Muscle layer of colon (tissue), 2 donors: Measurements from ENCODE around the gene SLC17A3.

Source experiments
- H3K27ac ChIP-seq: one replicate; pipeline ENCODE4 v1.7.0; 2013; ENCODE audit warnings: low read depth, mild to moderate bottlenecking, low read length, moderate library complexity
- H3K27me3 ChIP-seq, 2 donors: one replicate each; pipeline ENCODE4 v1.7.0; 2013; ENCODE audit warnings: low read length in 2 of 2, mild to moderate bottlenecking in 2 of 2; ENCODE audit not compliant: insufficient read depth in 2 of 2, control insufficient read depth in 1 of 2
- H3K36me3 ChIP-seq: one replicate; pipeline ENCODE4 v1.7.0; 2013; ENCODE audit warnings: mild to moderate bottlenecking, low read length; ENCODE audit not compliant: insufficient read depth
- H3K4me1 ChIP-seq: one replicate; pipeline ENCODE4 v1.7.0; 2013; ENCODE audit warnings: mild to moderate bottlenecking, low read length; ENCODE audit not compliant: insufficient read depth
- H3K4me3 ChIP-seq, 2 donors: one replicate each; pipeline ENCODE4 v1.7.0; 2013; ENCODE audit warnings: low read length in 2 of 2, low read depth in 1 of 2, mild to moderate bottlenecking in 1 of 2, moderate library complexity in 1 of 2
- H3K9ac ChIP-seq: one replicate; pipeline ENCODE4 v1.7.0; 2013; ENCODE audit warnings: low read length
- H3K9me3 ChIP-seq: one replicate; pipeline ENCODE4 v1.7.0; 2013; ENCODE audit warnings: mild to moderate bottlenecking, low read length
- donor health status: abdominal sarcoma.
- donor health status: Adenocarcinoma of cecum.

The SLC17A3 gene

DNA sequence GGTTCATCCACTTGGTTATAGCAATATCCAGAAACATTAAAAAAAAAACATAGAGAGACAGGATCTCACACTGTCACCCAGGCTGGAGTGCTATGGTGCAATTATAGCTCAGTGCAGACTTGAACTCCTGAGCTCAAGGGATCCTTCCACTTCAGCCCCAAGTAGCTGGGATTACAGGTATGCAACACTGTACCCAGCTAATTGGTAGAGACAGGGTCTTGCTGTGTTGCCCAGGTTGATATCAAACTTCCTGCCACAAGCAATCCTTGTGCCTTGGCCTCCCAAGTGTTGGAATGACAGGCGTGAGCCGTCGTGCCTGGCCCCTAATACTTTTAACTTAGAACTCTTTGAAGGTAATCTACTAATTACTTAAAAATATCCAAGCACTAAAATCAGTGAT is 41.4 kb downstream of the SLC17A3 start:
- H3K9ac ChIP-seq = no peak overlapping the region
- H3K4me1 ChIP-seq = no peaks in the 10 kb centered on the region
- H3K9me3 ChIP-seq = no peaks in the 10 kb centered on the region
- H3K36me3 ChIP-seq = no peaks in the 10 kb centered on the region
- no peak overlapping the region for H3K27ac ChIP-seq
- H3K4me3 ChIP-seq = no peak overlapping the region
- H3K27me3 ChIP-seq = no peaks in the 10 kb centered on the region

DNA sequence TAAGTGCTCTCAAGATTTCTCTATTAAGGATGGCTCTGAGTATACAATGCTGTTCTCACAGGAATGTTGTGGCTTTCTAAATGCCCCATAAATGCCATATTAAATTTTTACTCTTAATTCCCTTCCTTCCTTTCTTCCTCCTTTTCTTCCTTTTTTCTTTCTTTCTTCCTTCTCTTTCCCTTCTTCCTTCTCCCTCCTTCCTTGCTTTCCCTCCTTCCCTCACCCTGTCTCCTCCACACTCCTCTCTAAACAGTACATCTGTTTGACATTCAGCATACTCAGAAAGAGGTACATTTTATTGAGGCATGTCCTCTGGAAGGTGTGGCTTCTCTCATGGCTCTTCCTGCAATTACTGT is 41.8 kb downstream of the SLC17A3 start:
- H3K9me3 ChIP-seq = no peaks in the 10 kb centered on the region
- H3K9ac ChIP-seq = no peak overlapping the region
- H3K4me1 ChIP-seq = no peaks in the 10 kb centered on the region
- H3K27me3 ChIP-seq = no peaks in the 10 kb centered on the region
- H3K36me3 ChIP-seq = no peaks in the 10 kb centered on the region
- H3K4me3 ChIP-seq = no peak overlapping the region
- no peak overlapping the region for H3K27ac ChIP-seq

DNA sequence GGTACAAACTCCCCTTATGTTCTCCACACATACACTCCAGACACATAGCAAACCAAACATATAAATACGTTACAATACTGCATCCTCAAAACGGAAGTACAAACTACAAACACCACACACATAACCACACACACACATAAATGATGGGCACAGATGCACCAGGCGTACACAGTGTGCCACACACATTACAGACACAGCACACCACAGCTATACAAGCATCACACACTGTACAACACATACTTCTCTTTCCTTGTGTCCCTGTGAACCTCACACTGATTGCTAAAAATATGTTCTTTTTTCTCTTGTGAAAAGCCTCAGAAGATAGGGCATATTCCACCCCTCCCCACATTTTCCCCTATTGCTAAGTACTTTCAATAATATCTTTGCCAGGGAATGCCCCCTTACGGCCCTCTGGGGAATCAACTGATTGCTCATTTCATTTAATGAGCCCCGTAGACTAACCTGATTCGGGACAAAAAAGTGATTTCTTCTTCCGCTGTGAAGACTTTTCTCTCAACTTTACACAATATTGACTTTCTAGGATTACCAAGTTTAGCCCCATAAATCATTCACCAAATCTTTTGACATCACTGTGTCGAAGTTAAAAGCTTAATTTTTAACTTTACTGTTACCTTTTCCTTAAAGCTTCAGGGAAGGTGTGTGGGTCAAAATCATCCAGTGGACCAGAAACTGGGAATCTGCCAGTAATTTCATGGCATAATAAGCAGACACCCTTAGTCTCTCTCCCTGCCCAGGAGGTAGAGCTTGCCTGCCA is 42.3 kb downstream of the SLC17A3 start, which contains the start of gene SLC17A1:
Gene SLC17A1, minus strand, starts transcription at position 521 of the 775 bp plus-strand sequence. CDS start 1,495 bp downstream, outside the sequence.
- Histone ChIP-seq H3K9me3 (no peaks in the 10 kb centered on the region), H3K27me3 (no peaks in the 10 kb centered on the region), H3K9ac (no peak within 1 kb of the TSS), H3K4me3 (no peak within 1 kb of the TSS), H3K4me1 (no peaks in the 10 kb centered on the region), H3K27ac (no peak within 1 kb of the TSS), H3K36me3 (no peaks in the 10 kb centered on the region)

DNA sequence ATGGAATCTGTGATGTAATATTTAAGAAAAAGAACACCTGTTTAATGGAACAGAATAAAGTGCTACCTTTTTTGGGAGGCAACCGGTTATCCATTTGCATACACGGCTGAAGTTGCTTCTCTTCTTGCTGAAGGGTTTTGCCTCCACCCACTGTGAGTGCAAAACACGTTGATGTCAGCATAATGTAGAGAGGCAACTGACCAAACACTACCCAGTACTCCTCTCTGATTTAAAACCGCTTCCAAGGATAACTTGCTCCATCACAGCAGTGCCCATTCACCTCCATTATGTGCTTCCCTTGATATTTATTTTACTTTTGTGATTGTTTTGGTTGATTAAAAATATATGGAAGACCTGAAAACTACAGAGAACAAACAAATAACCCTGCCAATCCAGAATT is 43.6 kb downstream of the SLC17A3 start:
- Histone ChIP-seq H3K4me1 (no peaks in the 10 kb centered on the region), H3K9ac (no peak overlapping the region), H3K9me3 (no peaks in the 10 kb centered on the region), H3K4me3 (no peak overlapping the region), H3K27me3 (no peaks in the 10 kb centered on the region), H3K27ac (no peak overlapping the region), H3K36me3 (no peaks in the 10 kb centered on the region)

DNA sequence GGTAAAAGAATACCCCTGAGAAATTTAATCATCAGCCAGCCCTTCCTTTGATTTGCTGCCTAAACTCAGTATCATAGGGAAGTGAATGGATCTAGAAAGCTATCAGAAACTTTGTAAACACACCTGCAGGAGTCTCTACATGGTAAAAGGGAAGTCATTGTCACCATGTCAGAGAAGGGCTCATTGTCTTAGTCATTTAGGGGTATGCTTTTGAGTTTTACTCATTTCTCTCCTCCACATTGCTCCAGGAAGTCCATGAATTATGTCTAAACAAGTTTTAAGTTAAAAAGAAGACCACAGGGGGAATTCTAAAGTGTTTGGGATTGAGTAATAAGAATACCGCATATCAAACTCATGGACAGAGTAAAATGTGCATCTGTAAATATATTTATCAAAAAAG is 44.7 kb downstream of the SLC17A3 start:
- Histone ChIP-seq H3K36me3 (no peaks in the 10 kb centered on the region), H3K4me1 (no peaks in the 10 kb centered on the region), H3K27me3 (no peaks in the 10 kb centered on the region), H3K27ac (no peak overlapping the region), H3K4me3 (no peak overlapping the region), H3K9ac (no peak overlapping the region), H3K9me3 (no peaks in the 10 kb centered on the region)

DNA sequence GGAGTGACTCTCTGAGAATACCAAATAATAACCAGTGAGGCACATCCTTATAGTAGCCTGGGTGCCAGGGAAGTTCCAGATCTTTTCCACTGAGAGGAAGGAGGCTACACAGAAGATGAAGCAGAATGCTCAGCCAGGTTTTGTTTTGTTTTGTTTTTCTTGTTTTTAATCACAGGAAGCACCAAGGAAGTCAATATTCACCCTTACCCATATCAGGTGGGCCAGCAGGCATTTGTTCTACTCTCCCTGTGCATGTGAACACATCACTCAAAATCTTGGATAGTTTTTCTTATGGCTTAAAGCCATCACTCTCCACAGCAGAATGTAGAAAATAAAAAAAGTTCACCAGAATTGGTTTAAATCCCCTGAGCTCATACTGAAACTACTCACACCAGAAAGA is 52.7 kb downstream of the SLC17A3 start:
- Histone ChIP-seq H3K9me3 (no peaks in the 10 kb centered on the region), H3K27ac (no peak overlapping the region), H3K36me3 (no peaks in the 10 kb centered on the region), H3K9ac (no peak overlapping the region), H3K4me1 (no peaks in the 10 kb centered on the region), H3K4me3 (no peak overlapping the region), H3K27me3 (no peaks in the 10 kb centered on the region)

DNA sequence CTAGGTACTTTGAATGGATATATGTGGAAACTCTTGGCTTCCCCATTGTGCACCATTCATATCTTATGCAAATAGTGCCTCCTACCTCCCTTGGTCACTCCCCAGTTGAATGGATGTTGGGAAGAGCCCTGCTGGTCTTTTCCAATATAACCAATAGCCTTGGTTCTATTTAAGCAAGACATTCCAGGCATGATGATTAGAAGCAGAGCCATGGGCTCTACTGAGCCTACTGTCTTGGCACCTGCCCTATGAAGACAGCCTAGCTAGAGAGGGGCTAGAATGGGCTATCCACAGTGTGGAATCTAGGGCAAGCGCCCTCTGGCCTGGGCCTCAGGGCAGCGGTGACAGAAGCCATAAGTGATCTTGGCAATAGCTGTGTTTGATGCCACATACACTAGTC is 57.8 kb downstream of the SLC17A3 start:
- Histone ChIP-seq H3K27ac (no peak overlapping the region), H3K4me1 (no peaks in the 10 kb centered on the region), H3K36me3 (no peaks in the 10 kb centered on the region), H3K9ac (no peak overlapping the region), H3K9me3 (no peaks in the 10 kb centered on the region), H3K27me3 (no peaks in the 10 kb centered on the region), H3K4me3 (no peak overlapping the region)

DNA sequence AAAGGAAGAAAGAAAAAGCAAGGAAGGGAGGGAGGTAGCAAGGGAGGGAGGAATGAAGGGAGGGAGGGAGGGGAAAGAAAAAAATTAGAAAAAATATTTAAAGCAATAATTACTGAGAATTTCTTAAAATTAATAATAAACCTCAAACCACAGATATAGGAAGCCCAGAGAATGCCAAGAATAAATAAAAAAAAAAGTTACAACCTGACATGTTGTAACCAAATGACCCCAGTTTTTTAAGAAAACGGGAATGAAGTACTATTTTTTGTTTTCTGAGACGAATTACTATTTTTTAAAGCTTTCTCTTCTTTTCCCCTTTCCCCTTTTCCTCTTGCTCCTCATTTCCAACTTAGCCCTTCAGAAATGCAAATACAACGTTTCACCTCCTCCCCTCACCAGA is 58.8 kb downstream of the SLC17A3 start:
- Histone ChIP-seq H3K36me3 (no peaks in the 10 kb centered on the region), H3K9ac (no peak overlapping the region), H3K4me1 (no peaks in the 10 kb centered on the region), H3K27me3 (no peaks in the 10 kb centered on the region), H3K27ac (no peak overlapping the region), H3K9me3 (no peaks in the 10 kb centered on the region), H3K4me3 (no peak overlapping the region)

DNA sequence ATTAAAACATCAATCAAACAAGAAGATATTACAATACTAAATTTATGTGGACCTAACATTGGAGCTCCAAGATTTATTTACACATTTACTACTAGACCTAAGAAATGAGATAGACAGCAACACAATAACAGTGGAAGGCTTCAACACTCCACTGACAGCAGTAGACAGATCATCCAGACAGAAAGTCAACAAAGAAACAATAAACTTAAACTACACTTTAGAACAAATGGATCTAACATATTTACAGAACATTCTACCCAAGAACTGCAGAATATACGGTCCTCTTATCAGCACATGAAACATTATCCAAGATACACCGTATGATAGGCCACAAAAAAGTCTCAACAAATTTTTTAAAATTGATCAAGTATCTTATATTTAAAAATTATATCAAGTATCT is 69.2 kb downstream of the SLC17A3 start:
- Histone ChIP-seq H3K4me3 (no peak overlapping the region), H3K4me1 (no peaks in the 10 kb centered on the region), H3K36me3 (no peaks in the 10 kb centered on the region), H3K9me3 (no peaks in the 10 kb centered on the region), H3K9ac (no peak overlapping the region), H3K27ac (no peak overlapping the region), H3K27me3 (no peaks in the 10 kb centered on the region)

DNA sequence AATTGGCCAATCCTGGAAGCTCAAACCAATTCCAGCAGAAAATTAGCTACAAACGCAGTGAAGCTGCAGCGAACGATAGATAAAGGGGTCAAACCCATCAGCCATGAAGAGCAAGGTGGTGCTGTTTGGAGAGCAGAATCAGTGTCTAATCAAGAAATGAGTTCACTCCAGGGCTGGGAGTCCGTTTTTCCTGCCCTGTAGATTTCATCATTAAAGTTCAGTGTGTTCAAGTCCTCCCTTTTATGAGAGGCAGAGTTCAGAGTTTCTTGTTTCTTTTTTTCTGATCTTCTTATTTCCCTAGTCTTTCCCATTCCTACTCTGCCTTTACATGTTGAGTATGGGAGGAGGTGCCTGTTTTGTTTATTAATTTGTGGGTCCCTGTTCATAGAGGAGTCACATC is 72.6 kb downstream of the SLC17A3 start:
- no peak overlapping the region for H3K9ac ChIP-seq
- no peaks in the 10 kb centered on the region for H3K4me1 ChIP-seq
- H3K27me3 ChIP-seq = no peaks in the 10 kb centered on the region
- no peaks in the 10 kb centered on the region for H3K9me3 ChIP-seq
- no peak overlapping the region for H3K4me3 ChIP-seq
- H3K36me3 ChIP-seq = no peaks in the 10 kb centered on the region
- H3K27ac ChIP-seq = no peak overlapping the region
